HepG2 (cell line): ENCODE measurements around the gene PSMC3IP. TPM values are rescaled to one million over a fixed set of nuclear protein-coding genes. Genes with fewer than 3 reads are reported as not detected.
A peak's percentile ranks its signal among the peaks of the same experiment; 100 is the strongest.

Experiments
- AGO1 ChIP-seq: fragments of 200-400 bp; formaldehyde crosslinking; IDR thresholded peaks from 2 replicates; pipeline ENCODE4 v1.6.1; 2017; ENCODE audit warnings: mild to moderate bottlenecking, low read depth, low read length, moderate library complexity; ENCODE audit not compliant: poor library complexity, severe bottlenecking
- CREB3 ChIP-seq: sonication (generic); formaldehyde crosslinking; IDR thresholded peaks from 2 replicates; pipeline ENCODE4 v1.5.0; 2020; ENCODE audit warnings: missing genetic modification reagents
- GMEB1 ChIP-seq: sonication (generic); formaldehyde crosslinking; IDR thresholded peaks from 2 replicates; pipeline ENCODE4 v1.5.1; 2020; ENCODE audit warnings: missing genetic modification reagents, mild to moderate bottlenecking, borderline replicate concordance
- GRHL1 ChIP-seq: sonication (generic); formaldehyde crosslinking; conservative IDR thresholded peaks from 2 replicates; pipeline ENCODE4 v1.8.0; 2022; ENCODE audit warnings: missing genetic modification reagents
- KAT8 ChIP-seq: IDR thresholded peaks from 2 replicates; pipeline ENCODE4 v1.6.1; 2016; ENCODE audit warnings: missing genetic modification reagents, missing compliant biosample characterization
- KMT2A ChIP-seq: sonication (generic); formaldehyde crosslinking; IDR thresholded peaks from 2 replicates; pipeline ENCODE4 v1.4.0; 2020; ENCODE audit warnings: missing genetic modification reagents
- MAF1 ChIP-seq: sonication (generic); formaldehyde crosslinking; IDR thresholded peaks from 2 replicates; pipeline ENCODE4 v1.5.0; 2020; ENCODE audit warnings: missing genetic modification reagents, borderline replicate concordance
- PAX8 ChIP-seq: sonication (generic); formaldehyde crosslinking; IDR thresholded peaks from 2 replicates; pipeline ENCODE4 v1.8.0; 2022; ENCODE audit warnings: mild to moderate bottlenecking, missing genetic modification reagents, borderline replicate concordance
- RAD21 ChIP-seq: fragments of 450-650 bp; formaldehyde crosslinking; IDR thresholded peaks from 2 replicates; pipeline ENCODE4 v1.5.0; 2020; ENCODE audit warnings: mild to moderate bottlenecking
- SNAPC2 ChIP-seq: sonication (generic); formaldehyde crosslinking; IDR thresholded peaks from 2 replicates; pipeline ENCODE4 v1.8.1; 2022; ENCODE audit warnings: mild to moderate bottlenecking, missing genetic modification reagents
- ZFP41 ChIP-seq: sonication (generic); formaldehyde crosslinking; IDR thresholded peaks from 2 replicates; pipeline ENCODE4 v1.4.0; 2020; ENCODE audit warnings: mild to moderate bottlenecking, missing genetic modification reagents, borderline replicate concordance
- ZKSCAN1 ChIP-seq: fragments of 150-350 bp; IDR thresholded peaks from 2 replicates; pipeline ENCODE4 v1.6.1; 2014; ENCODE audit warnings: low read length
- ZNF235 ChIP-seq: sonication (generic); formaldehyde crosslinking; IDR thresholded peaks from 2 replicates; pipeline ENCODE4 v1.8.1; 2023; ENCODE audit warnings: mild to moderate bottlenecking, missing genetic modification reagents, borderline replicate concordance
- ZNF253 ChIP-seq: sonication (generic); formaldehyde crosslinking; IDR thresholded peaks from 2 replicates; pipeline ENCODE4 v1.8.0; 2022; ENCODE audit warnings: mild to moderate bottlenecking, missing genetic modification reagents, borderline replicate concordance
- ZNF563 ChIP-seq: sonication (generic); formaldehyde crosslinking; IDR thresholded peaks from 2 replicates; pipeline ENCODE4 v1.8.0; 2022; ENCODE audit warnings: mild to moderate bottlenecking, moderate library complexity, missing genetic modification reagents
- ZNF7 ChIP-seq: IDR thresholded peaks from 2 replicates; pipeline ENCODE4 v1.6.1; 2016; ENCODE audit warnings: missing biosample characterization, missing genetic modification reagents
- polyA plus RNA-seq, 8 experiments: library from polyadenylated mRNA; depleted of rRNA in 3 of 8; stranded (reverse) in 7 of 8; unstranded in 1 of 8; fragments of >200 nt; fragmentation: Illumina TruSeq in 4 of 8; extraction: Trizol in 4 of 8; gene quantifications; 2 replicates each; pipeline versions ENCODE4 v1.2.1 to v1.2.3, GENCODE V29; 2011 to 2016; ENCODE audit warnings: low read depth in 4 of 8, missing spikeins in 1 of 8, mixed read lengths in 1 of 8; ENCODE audit not compliant: insufficient read depth in 1 of 8
- total RNA-seq, 5 experiments: library from RNA; depleted of rRNA; stranded (reverse); fragments of >200 nt; fragmentation: Illumina TruSeq; extraction: Trizol; gene quantifications; 2 replicates each; pipeline ENCODE4 v1.2.3, GENCODE V29; 2016; ENCODE audit warnings: low read depth in 1 of 5
- TF ChIP-seq, protein P1 (sequence below): sonication (generic); formaldehyde crosslinking; IDR thresholded peaks from 2 replicates; pipeline ENCODE4 v1.5.0; 2020; ENCODE audit warnings: missing genetic modification reagents, mild to moderate bottlenecking, borderline replicate concordance
- TF ChIP-seq, protein P2 (sequence below): sonication (generic); formaldehyde crosslinking; IDR thresholded peaks from 2 replicates; pipeline ENCODE4 v1.4.0; 2020; ENCODE audit warnings: missing genetic modification reagents

PSMC3IP gene
- total and polyA plus RNA-seq, 2 of the 13 experiments (the other 11 are each of a cell fraction or from before 2014, with no cell fraction given) = 6.5 to 22.4 TPM

GRCh38 chr17:42554250-42555121 lies 23.0 kb downstream of the PSMC3IP start (continued):
- TF ChIP-seq CREB3 (no peak), ZNF563 (peak; percentile 85; the same call in 1 of the 2 replicates), ZFP41 (CRISPR knock-in tag) (no peak), GMEB1 (CRISPR knock-in tag) (peak; percentile 87), SNAPC2 (CRISPR knock-in tag) (0 out of 2 replicates have a peak, but pooled peaks have one; percentile 32), GRHL1 (CRISPR knock-in tag) (no peak), ZNF253 (CRISPR knock-in tag) (peak; percentile 82; the same call in 1 of the 2 replicates), KMT2A (CRISPR knock-in tag) (peak; percentile 98), ZNF235 (CRISPR knock-in tag) (peak; percentile 91), ZNF7 (no peak), RAD21 (CRISPR knock-in tag) (peak; percentile 46; the same call in 1 of the 2 replicates), MAF1 (CRISPR knock-in tag) (peak; percentile 60; the same call in 1 of the 2 replicates), ZKSCAN1 (no peak), PAX8 (peak; percentile 78), KAT8 (CRISPR knock-in tag) (peak; percentile 96), AGO1 (peak; percentile 90)
- TF ChIP-seq, protein P1, sequence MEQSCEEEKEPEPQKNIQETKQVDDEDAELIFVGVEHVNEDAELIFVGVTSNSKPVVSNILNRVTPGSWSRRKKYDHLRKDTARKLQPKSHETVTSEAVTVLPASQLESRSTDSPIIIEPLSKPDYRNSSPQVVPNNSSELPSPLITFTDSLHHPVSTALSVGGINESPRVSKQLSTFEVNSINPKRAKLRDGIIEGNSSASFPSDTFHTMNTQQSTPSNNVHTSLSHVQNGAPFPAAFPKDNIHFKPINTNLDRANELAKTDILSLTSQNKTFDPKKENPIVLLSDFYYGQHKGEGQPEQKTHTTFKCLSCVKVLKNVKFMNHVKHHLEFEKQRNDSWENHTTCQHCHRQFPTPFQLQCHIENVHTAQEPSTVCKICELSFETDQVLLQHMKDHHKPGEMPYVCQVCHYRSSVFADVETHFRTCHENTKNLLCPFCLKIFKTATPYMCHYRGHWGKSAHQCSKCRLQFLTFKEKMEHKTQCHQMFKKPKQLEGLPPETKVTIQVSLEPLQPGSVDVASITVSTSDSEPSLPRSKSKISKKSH (CRISPR knock-in tag) = 0 out of 2 replicates have a peak, but pooled peaks have one; percentile 21
- TF ChIP-seq, protein P2, sequence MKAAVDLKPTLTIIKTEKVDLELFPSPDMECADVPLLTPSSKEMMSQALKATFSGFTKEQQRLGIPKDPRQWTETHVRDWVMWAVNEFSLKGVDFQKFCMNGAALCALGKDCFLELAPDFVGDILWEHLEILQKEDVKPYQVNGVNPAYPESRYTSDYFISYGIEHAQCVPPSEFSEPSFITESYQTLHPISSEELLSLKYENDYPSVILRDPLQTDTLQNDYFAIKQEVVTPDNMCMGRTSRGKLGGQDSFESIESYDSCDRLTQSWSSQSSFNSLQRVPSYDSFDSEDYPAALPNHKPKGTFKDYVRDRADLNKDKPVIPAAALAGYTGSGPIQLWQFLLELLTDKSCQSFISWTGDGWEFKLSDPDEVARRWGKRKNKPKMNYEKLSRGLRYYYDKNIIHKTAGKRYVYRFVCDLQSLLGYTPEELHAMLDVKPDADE (CRISPR knock-in tag) = no peak
